PFSK-1 (cell line): Measurements from ENCODE around the gene GAPT.

Experiments
- SIN3A ChIP-seq: IDR thresholded peaks from 2 replicates; pipeline ENCODE4 v1.6.1; 2012; ENCODE audit warnings: mild to moderate bottlenecking, low read length, moderate library complexity, borderline replicate concordance; ENCODE audit not compliant: insufficient read depth
- TF ChIP-seq, protein P1 (sequence below), 2 experiments: IDR thresholded peaks; 2 replicates each; pipeline versions ENCODE4 v1.6.1 to v1.8.0; 2011 to 2012; ENCODE audit warnings: low read depth in 2 of 2, low read length in 2 of 2, control low read depth in 1 of 2, inconsistent platforms in 1 of 2, mild to moderate bottlenecking in 1 of 2, moderate library complexity in 1 of 2; ENCODE audit not compliant: insufficient read depth in 1 of 2

DNA sequence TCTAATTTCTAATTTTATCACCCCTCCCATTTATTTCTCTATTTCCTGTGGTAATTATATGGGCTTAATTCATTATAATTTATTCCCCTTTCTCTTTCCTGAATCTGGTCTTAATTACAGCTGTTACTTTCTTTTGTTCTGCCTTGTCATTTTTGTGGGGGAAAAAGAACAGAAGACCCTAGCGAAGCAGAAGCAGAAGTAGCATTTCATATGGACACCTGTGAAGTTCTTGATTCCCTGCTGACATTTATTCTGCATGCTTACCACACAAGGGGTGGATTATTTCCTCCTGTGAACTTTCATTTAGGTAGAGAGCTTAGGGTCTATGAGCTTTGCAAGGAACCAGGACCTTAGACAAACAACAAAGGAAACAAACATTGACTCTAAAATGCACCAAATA, 33.3 kb downstream of the GAPT start:
- TF ChIP-seq, protein P1, sequence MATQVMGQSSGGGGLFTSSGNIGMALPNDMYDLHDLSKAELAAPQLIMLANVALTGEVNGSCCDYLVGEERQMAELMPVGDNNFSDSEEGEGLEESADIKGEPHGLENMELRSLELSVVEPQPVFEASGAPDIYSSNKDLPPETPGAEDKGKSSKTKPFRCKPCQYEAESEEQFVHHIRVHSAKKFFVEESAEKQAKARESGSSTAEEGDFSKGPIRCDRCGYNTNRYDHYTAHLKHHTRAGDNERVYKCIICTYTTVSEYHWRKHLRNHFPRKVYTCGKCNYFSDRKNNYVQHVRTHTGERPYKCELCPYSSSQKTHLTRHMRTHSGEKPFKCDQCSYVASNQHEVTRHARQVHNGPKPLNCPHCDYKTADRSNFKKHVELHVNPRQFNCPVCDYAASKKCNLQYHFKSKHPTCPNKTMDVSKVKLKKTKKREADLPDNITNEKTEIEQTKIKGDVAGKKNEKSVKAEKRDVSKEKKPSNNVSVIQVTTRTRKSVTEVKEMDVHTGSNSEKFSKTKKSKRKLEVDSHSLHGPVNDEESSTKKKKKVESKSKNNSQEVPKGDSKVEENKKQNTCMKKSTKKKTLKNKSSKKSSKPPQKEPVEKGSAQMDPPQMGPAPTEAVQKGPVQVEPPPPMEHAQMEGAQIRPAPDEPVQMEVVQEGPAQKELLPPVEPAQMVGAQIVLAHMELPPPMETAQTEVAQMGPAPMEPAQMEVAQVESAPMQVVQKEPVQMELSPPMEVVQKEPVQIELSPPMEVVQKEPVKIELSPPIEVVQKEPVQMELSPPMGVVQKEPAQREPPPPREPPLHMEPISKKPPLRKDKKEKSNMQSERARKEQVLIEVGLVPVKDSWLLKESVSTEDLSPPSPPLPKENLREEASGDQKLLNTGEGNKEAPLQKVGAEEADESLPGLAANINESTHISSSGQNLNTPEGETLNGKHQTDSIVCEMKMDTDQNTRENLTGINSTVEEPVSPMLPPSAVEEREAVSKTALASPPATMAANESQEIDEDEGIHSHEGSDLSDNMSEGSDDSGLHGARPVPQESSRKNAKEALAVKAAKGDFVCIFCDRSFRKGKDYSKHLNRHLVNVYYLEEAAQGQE (IDR thresholded peaks at IDR 0.05; ENCODE audit: insufficient read depth in 1 of 2, low read depth in 2 of 2, low read length in 2 of 2) = no peak
- TF ChIP-seq SIN3A = no peak
